ENCODE measurements around the gene KRT14. TPM values are rescaled to one million over a fixed set of nuclear protein-coding genes. Genes with fewer than 3 reads are reported as not detected.

Gene KRT14
- total RNA-seq, 3 donors from 2014 or later = not detected

GRCh38 chr17:41556306-41556705 is 30.4 kb downstream of the KRT14 start:
- DNase-seq (no peak), ATAC-seq (no peak)
- Mint-ChIP-seq H3K36me3 (ENCODE audit: insufficient read depth) (no peaks in the 10 kb centered on the region), H3K4me3 (no peak overlapping the region), H3K4me1 (ENCODE audit: low read depth) (no peaks in the 10 kb centered on the region), H3K27me3 (ENCODE audit: low read depth) (peaks cover 42% of the 10 kb centered on the region), H3K9me3 (no peaks in the 10 kb centered on the region)

- H3K27me3 Mint-ChIP-seq (ENCODE audit: low read depth) = peaks cover 41% of the 10 kb centered on the region
- ATAC-seq = no peak
- H3K36me3 Mint-ChIP-seq (ENCODE audit: insufficient read depth) = no peaks in the 10 kb centered on the region
- no peaks in the 10 kb centered on the region for H3K4me1 Mint-ChIP-seq (ENCODE audit: low read depth)
- no peak overlapping the region for H3K4me3 Mint-ChIP-seq
- DNase-seq = no peak
- no peaks in the 10 kb centered on the region for H3K9me3 Mint-ChIP-seq
Observed at GRCh38 chr17:41555105-41555887, 31.4 kb downstream of the KRT14 start.

DNA sequence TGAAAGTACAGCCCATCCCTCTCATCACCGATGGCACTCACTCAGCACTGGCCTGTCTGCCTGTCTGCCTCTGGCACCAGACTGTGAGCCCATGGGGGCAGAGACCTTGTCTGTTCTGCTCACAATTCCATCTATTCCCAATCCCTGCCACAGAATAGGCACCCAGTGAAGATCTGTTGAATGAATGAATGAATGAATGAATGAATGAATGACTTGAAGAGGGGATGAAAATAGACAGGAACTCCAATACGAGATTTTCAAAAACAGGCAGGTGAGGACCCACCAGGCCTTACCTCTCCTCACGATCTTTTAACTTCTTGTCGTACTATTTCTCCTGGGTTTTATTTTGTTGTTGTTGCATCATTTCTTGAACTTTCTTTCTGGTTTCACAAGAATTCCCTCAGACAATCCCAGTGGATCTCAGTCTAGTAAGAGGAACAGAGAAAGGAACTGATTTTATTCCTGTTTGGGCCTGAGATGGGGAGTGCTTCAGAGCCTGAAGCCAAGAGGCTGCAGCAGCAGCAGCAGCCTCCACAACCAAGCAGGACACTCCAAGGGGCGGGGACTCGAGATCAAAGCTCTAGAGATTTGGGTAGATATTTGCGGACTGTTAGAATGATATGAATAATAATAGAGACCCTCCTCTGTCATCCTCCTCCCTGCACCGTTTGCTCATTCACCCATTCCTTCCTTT is 32.6 kb downstream of the KRT14 start:
- Mint-ChIP-seq H3K36me3 (ENCODE audit: insufficient read depth) (no peaks in the 10 kb centered on the region), H3K9me3 (no peaks in the 10 kb centered on the region), H3K4me1 (ENCODE audit: low read depth) (peaks cover 6% of the 10 kb centered on the region), H3K27me3 (ENCODE audit: low read depth) (peaks cover 36% of the 10 kb centered on the region), H3K4me3 (no peak overlapping the region)
- ATAC-seq (no peak), DNase-seq (no peak)

GRCh38 chr17:41553176-41553575 is 33.5 kb downstream of the KRT14 start:
- peaks cover 30% of the 10 kb centered on the region for H3K27me3 Mint-ChIP-seq (ENCODE audit: low read depth)
- H3K9me3 Mint-ChIP-seq = no peaks in the 10 kb centered on the region
- H3K4me3 Mint-ChIP-seq = no peak overlapping the region
- no peak for ATAC-seq
- DNase-seq = no peak
- peaks cover 14% of the 10 kb centered on the region for H3K4me1 Mint-ChIP-seq (ENCODE audit: low read depth)
- H3K36me3 Mint-ChIP-seq (ENCODE audit: insufficient read depth) = no peaks in the 10 kb centered on the region

- H3K27me3 Mint-ChIP-seq (ENCODE audit: low read depth) = peaks cover 26% of the 10 kb centered on the region
- no peak for DNase-seq
- H3K9me3 Mint-ChIP-seq = no peaks in the 10 kb centered on the region
- no peak for ATAC-seq
- no peaks in the 10 kb centered on the region for H3K36me3 Mint-ChIP-seq (ENCODE audit: insufficient read depth)
- H3K4me1 Mint-ChIP-seq (ENCODE audit: low read depth) = peaks cover 21% of the 10 kb centered on the region
- no peak overlapping the region for H3K4me3 Mint-ChIP-seq
Observed at GRCh38 chr17:41552455-41552854, 34.2 kb downstream of the KRT14 start.

DNA sequence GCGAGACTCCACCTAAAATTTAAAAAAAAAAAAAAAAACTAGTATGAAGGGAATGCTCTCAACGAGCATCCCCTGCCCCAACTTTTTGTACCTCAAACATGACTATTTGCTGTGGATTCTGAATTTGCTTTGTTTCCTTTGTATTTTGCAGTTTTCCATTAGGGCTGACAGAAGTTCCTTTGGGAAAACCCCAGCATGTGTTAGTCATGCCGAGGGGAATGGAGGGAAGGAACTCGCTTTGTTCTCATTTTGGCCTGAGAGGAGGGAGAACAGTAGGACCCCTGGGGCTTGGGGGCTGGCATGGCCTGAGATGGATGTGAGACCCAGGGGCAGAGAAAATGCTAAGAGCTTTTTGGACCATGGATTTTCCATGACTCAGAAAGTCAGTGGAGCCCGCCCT is 35.3 kb downstream of the KRT14 start:
- DNase-seq (no peak), ATAC-seq (no peak)
- H3K4me3 Mint-ChIP-seq = no peak overlapping the region
- H3K9me3 Mint-ChIP-seq = peaks cover 8% of the 10 kb centered on the region
- H3K4me1 Mint-ChIP-seq (ENCODE audit: low read depth) = peaks cover 21% of the 10 kb centered on the region
- peaks cover 17% of the 10 kb centered on the region for H3K27me3 Mint-ChIP-seq (ENCODE audit: low read depth)
- H3K36me3 Mint-ChIP-seq (ENCODE audit: insufficient read depth) = no peaks in the 10 kb centered on the region

DNA sequence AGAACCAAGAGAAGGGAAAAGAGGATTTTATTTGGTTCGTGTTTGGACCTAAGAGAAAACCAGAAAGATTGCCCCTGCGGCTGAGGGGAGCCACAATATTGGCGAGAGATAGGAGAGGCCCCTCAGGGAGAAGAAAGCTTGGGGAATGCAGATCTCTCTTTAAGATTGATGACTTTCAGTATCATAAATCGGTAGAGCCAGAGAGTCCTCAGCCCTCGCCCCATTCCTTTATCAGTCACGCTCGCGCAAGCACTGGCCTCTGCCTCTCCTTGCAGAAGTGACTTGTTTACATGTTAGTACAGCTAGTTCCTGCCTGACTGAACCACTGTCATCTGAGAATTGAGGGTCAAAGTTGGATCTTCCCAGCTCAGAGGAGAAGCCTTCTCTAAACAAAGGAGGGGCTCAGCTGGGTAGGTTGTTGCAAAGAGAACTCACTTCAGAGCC is 37.1 kb downstream of the KRT14 start:
- peaks cover 21% of the 10 kb centered on the region for H3K4me1 Mint-ChIP-seq (ENCODE audit: low read depth)
- H3K36me3 Mint-ChIP-seq (ENCODE audit: insufficient read depth) = no peaks in the 10 kb centered on the region
- DNase-seq (no peak), ATAC-seq (no peak)
- H3K9me3 Mint-ChIP-seq = peaks cover 8% of the 10 kb centered on the region
- peaks cover 14% of the 10 kb centered on the region for H3K27me3 Mint-ChIP-seq (ENCODE audit: low read depth)
- no peak overlapping the region for H3K4me3 Mint-ChIP-seq

GRCh38 chr17:41548844-41549595 is 37.7 kb downstream of the KRT14 start:
- Mint-ChIP-seq H3K4me3 (no peak overlapping the region), H3K27me3 (ENCODE audit: low read depth) (peaks cover 12% of the 10 kb centered on the region), H3K4me1 (ENCODE audit: low read depth) (peaks cover 21% of the 10 kb centered on the region), H3K36me3 (ENCODE audit: insufficient read depth) (no peaks in the 10 kb centered on the region), H3K9me3 (peaks cover 8% of the 10 kb centered on the region)
- DNase-seq = peak; percentile 76
- peak; percentile 76 to 78 for ATAC-seq

GRCh38 chr17:41547921-41548843 is 38.5 kb downstream of the KRT14 start:
- H3K9me3 Mint-ChIP-seq = peaks cover 8% of the 10 kb centered on the region
- ATAC-seq = peak; percentile 85 to 92
- H3K36me3 Mint-ChIP-seq (ENCODE audit: insufficient read depth) = no peaks in the 10 kb centered on the region
- peaks cover 13% of the 10 kb centered on the region for H3K27me3 Mint-ChIP-seq (ENCODE audit: low read depth)
- DNase-seq = peak; percentile 39
- H3K4me1 Mint-ChIP-seq (ENCODE audit: low read depth) = peaks cover 21% of the 10 kb centered on the region
- peak overlapping the region; percentile 8 for H3K4me3 Mint-ChIP-seq

- peaks cover 8% of the 10 kb centered on the region for H3K9me3 Mint-ChIP-seq
- H3K4me1 Mint-ChIP-seq (ENCODE audit: low read depth) = peaks cover 21% of the 10 kb centered on the region
- no peak for DNase-seq
- peaks cover 10% of the 10 kb centered on the region for H3K27me3 Mint-ChIP-seq (ENCODE audit: low read depth)
- no peak overlapping the region for H3K4me3 Mint-ChIP-seq
- no peaks in the 10 kb centered on the region for H3K36me3 Mint-ChIP-seq (ENCODE audit: insufficient read depth)
- no peak for ATAC-seq
Observed at GRCh38 chr17:41547378-41547841, 39.3 kb downstream of the KRT14 start.

DNA sequence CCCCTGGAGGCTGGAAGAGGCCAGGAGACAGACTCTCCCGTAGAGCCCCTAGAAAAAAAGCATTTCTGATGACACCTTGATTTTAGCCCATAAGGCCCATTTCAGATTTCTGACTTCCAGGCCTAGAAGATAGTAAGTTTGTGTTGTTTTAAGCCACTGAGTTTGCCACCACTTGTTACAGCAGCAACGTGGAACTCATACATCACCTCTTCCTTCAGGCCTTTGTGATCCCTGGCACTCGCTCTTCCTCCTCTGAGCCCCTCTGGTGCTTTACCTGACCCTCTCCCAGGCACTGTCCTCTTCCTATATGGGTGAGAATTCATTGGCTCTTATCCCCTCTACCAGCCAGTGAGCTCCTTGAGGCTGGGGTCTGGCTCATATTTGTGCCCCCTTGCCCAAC is 39.9 kb downstream of the KRT14 start:
- peaks cover 21% of the 10 kb centered on the region for H3K4me1 Mint-ChIP-seq (ENCODE audit: low read depth)
- H3K9me3 Mint-ChIP-seq = peaks cover 8% of the 10 kb centered on the region
- H3K36me3 Mint-ChIP-seq (ENCODE audit: insufficient read depth) = no peaks in the 10 kb centered on the region
- no peak overlapping the region for H3K4me3 Mint-ChIP-seq
- H3K27me3 Mint-ChIP-seq (ENCODE audit: low read depth) = peaks cover 8% of the 10 kb centered on the region
- DNase-seq = no peak
- ATAC-seq = no peak

DNA sequence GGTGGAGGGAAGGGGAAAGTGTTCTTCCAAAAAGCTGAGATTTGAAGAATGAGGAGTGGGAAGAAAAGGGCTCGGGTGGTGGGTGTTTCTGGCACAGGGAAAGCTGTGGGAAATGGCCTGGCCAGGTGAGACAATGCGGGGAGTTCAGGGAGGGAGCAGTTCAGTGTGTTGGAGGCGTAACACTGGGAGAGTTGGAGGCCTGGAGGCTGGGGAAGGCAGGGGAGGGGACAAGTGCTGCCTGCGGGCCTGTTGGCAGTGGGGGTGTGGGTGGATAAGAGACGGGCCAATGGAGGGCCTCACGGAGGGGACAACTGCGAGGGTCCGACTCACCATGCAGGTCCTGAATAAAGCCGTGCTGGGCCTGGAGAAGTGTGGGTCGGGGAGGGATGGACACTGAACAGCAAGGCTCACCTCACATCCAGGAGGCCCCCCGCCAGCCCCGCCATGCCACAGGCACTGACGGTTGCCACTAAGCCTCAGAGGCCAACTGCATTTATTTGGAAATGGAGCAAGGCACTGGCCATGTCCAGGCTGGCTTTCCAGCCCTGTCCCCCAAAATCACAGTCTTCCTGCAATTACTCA is 40.8 kb downstream of the KRT14 start:
- DNase-seq (no peak), ATAC-seq (no peak)
- H3K27me3 Mint-ChIP-seq (ENCODE audit: low read depth) = peaks cover 7% of the 10 kb centered on the region
- no peaks in the 10 kb centered on the region for H3K36me3 Mint-ChIP-seq (ENCODE audit: insufficient read depth)
- H3K4me3 Mint-ChIP-seq = no peak overlapping the region
- peaks cover 8% of the 10 kb centered on the region for H3K9me3 Mint-ChIP-seq
- peaks cover 21% of the 10 kb centered on the region for H3K4me1 Mint-ChIP-seq (ENCODE audit: low read depth)

DNA sequence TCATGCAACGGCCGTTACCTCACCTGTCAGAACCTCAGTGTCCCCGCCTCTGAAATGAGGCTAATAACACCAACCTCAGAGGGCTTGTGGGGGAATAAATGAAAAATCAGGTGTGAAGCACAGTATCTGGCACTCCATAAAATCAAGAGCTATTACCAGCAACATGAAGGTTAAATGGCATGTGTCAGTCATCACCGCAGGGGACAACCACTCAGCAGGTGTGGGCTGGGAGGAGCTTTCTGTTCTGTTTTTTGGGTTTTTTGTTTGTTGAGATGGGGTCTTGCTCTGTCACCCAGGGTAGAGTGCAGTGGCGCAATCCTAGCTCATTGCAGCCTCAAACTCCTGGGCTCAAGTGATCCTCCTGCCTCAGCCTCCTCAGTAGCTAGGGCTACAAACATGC is 41.8 kb downstream of the KRT14 start:
- Mint-ChIP-seq H3K9me3 (peaks cover 8% of the 10 kb centered on the region), H3K4me3 (no peak overlapping the region), H3K4me1 (ENCODE audit: low read depth) (peaks cover 21% of the 10 kb centered on the region), H3K36me3 (ENCODE audit: insufficient read depth) (no peaks in the 10 kb centered on the region), H3K27me3 (ENCODE audit: low read depth) (peaks cover 7% of the 10 kb centered on the region)
- ATAC-seq = no peak
- no peak for DNase-seq

Measured in activated T-cell treated with anti-CD3 and anti-CD28 coated beads, Interleukin-2, amount 50 U/mL, for 4 hours (primary cell).